Erythroblast (primary cell): ENCODE data around the gene MAP3K5.

Experiments used
- GATA1 ChIP-seq: IDR thresholded peaks from 2 replicates; pipeline ENCODE4 v1.6.1; 2011; ENCODE audit warnings: low read depth, mild to moderate bottlenecking, control low read depth, low read length, moderate library complexity
- POLR2A ChIP-seq: IDR thresholded peaks from 2 replicates; pipeline ENCODE4 v1.6.1; 2011; ENCODE audit warnings: mild to moderate bottlenecking, low read length

DNA sequence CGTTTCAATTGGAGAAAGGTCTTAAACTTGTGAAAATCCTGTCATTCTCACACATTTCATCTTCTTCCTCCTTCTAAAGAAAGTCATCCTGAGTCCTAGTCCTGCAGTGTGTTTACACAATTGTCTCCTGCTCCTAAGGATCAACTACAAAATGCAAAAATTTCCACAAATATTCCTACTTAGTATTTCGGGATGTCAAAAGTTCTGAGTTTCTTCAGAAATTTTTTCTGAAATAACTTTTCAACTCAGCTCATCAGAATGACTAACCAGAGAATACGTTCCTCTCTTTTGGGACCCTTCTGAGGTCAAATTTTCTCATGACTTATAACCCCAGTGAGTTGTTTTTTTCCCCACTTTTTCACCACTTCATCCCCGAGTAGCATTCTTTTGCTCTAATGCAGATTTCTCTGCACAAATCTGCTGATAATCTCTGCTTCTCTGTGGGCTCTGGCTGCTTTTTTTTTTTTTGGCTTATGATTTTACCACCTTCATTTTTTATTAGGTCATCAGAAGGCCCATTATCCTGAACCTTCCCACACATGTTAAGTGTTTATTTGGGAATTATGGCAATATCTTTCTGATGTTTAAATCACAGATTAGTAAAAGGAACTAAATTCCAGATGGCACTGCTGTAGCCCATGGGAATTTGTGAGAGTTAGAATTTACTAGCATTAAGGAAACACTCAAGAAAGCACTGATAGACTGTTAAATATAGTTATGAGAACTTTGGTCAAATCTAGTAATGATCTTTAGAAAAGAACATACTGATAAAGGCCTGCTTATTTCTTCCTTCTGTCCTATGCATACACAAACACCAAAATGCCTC, 41.4 kb downstream of the MAP3K5 start:
- no peak for TF ChIP-seq POLR2A
- TF ChIP-seq GATA1: no peak
